Panc1 (cell line): ENCODE results near the gene LNX1.

Experiments
- CTCF ChIP-seq: fragments of 450-650 bp; IDR thresholded peaks from 2 replicates; pipeline ENCODE4 v1.5.1; 2017; ENCODE audit warnings: mild to moderate bottlenecking
- POLR2AphosphoS5 ChIP-seq: IDR thresholded peaks from 2 replicates; pipeline ENCODE4 v1.6.1; 2012; ENCODE audit warnings: mild to moderate bottlenecking, low read depth, low read length, moderate library complexity
- REST ChIP-seq, 2 experiments: IDR thresholded peaks; 2 replicates each; pipeline ENCODE4 v1.6.1; 2011 to 2012; ENCODE audit warnings: low read depth in 2 of 2, control low read depth in 1 of 2, low read length in 1 of 2, mild to moderate bottlenecking in 1 of 2, moderate library complexity in 1 of 2; ENCODE audit not compliant: insufficient read depth in 1 of 2

- TF ChIP-seq CTCF (no peak), POLR2AphosphoS5 (no peak), REST (IDR thresholded peaks at IDR 0.05; ENCODE audit: insufficient read depth in 1 of 2, low read depth in 2 of 2, low read length in 1 of 2) (no peak)
Observed at GRCh38 chr4:53534684-53535083, 56.6 kb downstream of the LNX1 start.
